Liver (tissue), 9 donors: ENCODE results near the gene SCAMP1. TPM values are rescaled to one million over a fixed set of nuclear protein-coding genes. Genes with fewer than 3 reads are reported as not detected.

Source experiments
- DNase-seq: peaks from one replicate; pipeline ENCODE4 v3.0.0-alpha.2; 2017; ENCODE audit warnings: low spot score
- H3K27ac ChIP-seq, 2 donors: one replicate each; pipeline ENCODE4 v1.7.0; 2013; ENCODE audit warnings: inconsistent platforms in 2 of 2, low read length in 2 of 2, control low read depth in 1 of 2, low read depth in 1 of 2, mild to moderate bottlenecking in 1 of 2
- H3K27me3 ChIP-seq, 4 donors: one replicate each; pipeline versions ENCODE4 v1.6.1 to v1.7.0; 2013; ENCODE audit warnings: low read length in 3 of 4, inconsistent platforms in 1 of 4, mild to moderate bottlenecking in 1 of 4, moderate library complexity in 1 of 4; ENCODE audit not compliant: control insufficient read depth in 4 of 4, insufficient read depth in 4 of 4
- H3K36me3 ChIP-seq, 4 donors: one replicate each; pipeline versions ENCODE4 v1.6.1 to v1.7.0; 2013; ENCODE audit warnings: low read length in 3 of 4, mild to moderate bottlenecking in 3 of 4, low read depth in 1 of 4, moderate library complexity in 1 of 4; ENCODE audit not compliant: control insufficient read depth in 4 of 4, insufficient read depth in 3 of 4
- H3K4me1 ChIP-seq, 4 donors: one replicate each; pipeline versions ENCODE4 v1.6.1 to v1.7.0; 2013; ENCODE audit warnings: low read length in 3 of 4, mild to moderate bottlenecking in 3 of 4, moderate library complexity in 1 of 4; ENCODE audit not compliant: control insufficient read depth in 4 of 4, insufficient read depth in 4 of 4
- H3K4me3 ChIP-seq, 3 donors: one replicate each; pipeline versions ENCODE4 v1.6.1 to v1.7.0; 2013; ENCODE audit warnings: low read length in 3 of 3, control low read depth in 1 of 3, low read depth in 1 of 3, mild to moderate bottlenecking in 1 of 3
- H3K9ac ChIP-seq, 2 donors: one replicate each; pipeline ENCODE4 v1.7.0; 2013; ENCODE audit warnings: low read length in 2 of 2, mild to moderate bottlenecking in 2 of 2, moderate library complexity in 2 of 2, control low read depth in 1 of 2, low read depth in 1 of 2
- H3K9me3 ChIP-seq, 4 donors: one replicate each; pipeline versions ENCODE4 v1.6.1 to v1.7.0; 2013; ENCODE audit warnings: low read length in 3 of 4; ENCODE audit not compliant: control insufficient read depth in 4 of 4
- EGR1 ChIP-seq, 2 donors: IDR thresholded peaks; 2 replicates each; pipeline ENCODE4 v1.6.1; 2016 to 2018; ENCODE audit warnings: antibody characterized with exemption in 2 of 2, low read depth in 2 of 2
- FOXA2 ChIP-seq: IDR thresholded peaks from 2 replicates; pipeline ENCODE4 v1.6.1; 2016; ENCODE audit warnings: antibody characterized with exemption
- JUND ChIP-seq, 2 donors: IDR thresholded peaks; 2 replicates each; pipeline ENCODE4 v1.6.1; 2016; ENCODE audit warnings: antibody characterized with exemption in 2 of 2
- NR2F2 ChIP-seq: IDR thresholded peaks from 2 replicates; pipeline ENCODE4 v1.6.1; 2016; ENCODE audit warnings: antibody characterized with exemption
- RAD21 ChIP-seq, 2 donors: IDR thresholded peaks; 2 replicates each; pipeline ENCODE4 v1.6.1; 2016; ENCODE audit warnings: antibody characterized with exemption in 2 of 2, mild to moderate bottlenecking in 2 of 2
- RXRA ChIP-seq, 2 donors: IDR thresholded peaks; 2 replicates each; pipeline ENCODE4 v1.6.1; 2017 to 2018; ENCODE audit warnings: antibody characterized with exemption in 2 of 2, mild to moderate bottlenecking in 1 of 2
- SP1 ChIP-seq: IDR thresholded peaks from 2 replicates; pipeline ENCODE4 v1.6.1; 2018; ENCODE audit warnings: antibody characterized with exemption, mild to moderate bottlenecking
- TAF1 ChIP-seq: conservative IDR thresholded peaks from 2 replicates; pipeline ENCODE4 v1.6.1; 2016; ENCODE audit warnings: antibody characterized with exemption, mild to moderate bottlenecking
- YY1 ChIP-seq: IDR thresholded peaks from 2 replicates; pipeline ENCODE4 v1.6.1; 2016; ENCODE audit warnings: antibody characterized with exemption, mild to moderate bottlenecking
- WGBS: extraction: QIAGEN DNeasy Blood & Tissue Kit; methylation state at CpG from one replicate; pipeline ENCODE4 v1.1.7; 2013; 5-methylcytosine and 5-hydroxymethylcytosine counted together
- polyA plus RNA-seq, 2 donors: library from polyadenylated mRNA; stranded (reverse) in 1 of 2; unstranded in 1 of 2; fragments of 200-250 nt in 1 of 2; fragments of >200 nt in 1 of 2; fragmentation: Nextera tagmentation in 1 of 2; extraction: Ambion mirVana in 1 of 2; gene quantifications; one replicate each; pipeline versions ENCODE4 v1.2.1 to v1.2.3, GENCODE V29; 2013 to 2015
- total RNA-seq, 2 donors: library from RNA; depleted of rRNA; stranded (reverse); fragments of >200 nt; gene quantifications; one replicate each; pipeline ENCODE4 v1.2.3, GENCODE V29; 2014
- TF ChIP-seq, protein P1 (sequence below): fragments of 150-350 bp; IDR thresholded peaks from 2 replicates; pipeline ENCODE4 v1.5.1; 2017; ENCODE audit warnings: improper control_type of control experiment, low read depth, low read length; ENCODE audit not compliant: missing input control
- TF ChIP-seq, protein P2 (sequence below): IDR thresholded peaks from 2 replicates; pipeline ENCODE4 v1.6.1; 2016; ENCODE audit warnings: antibody characterized with exemption, mild to moderate bottlenecking
- donor health status: healthy.
- donor health status: healthy.
- donor health status: healthy.
- donor health status: healthy.
- donor health status: healthy.

Gene SCAMP1
- total and polyA plus RNA-seq, 4 donors: 5.9 to 15.0 (median 9.0) TPM

DNA sequence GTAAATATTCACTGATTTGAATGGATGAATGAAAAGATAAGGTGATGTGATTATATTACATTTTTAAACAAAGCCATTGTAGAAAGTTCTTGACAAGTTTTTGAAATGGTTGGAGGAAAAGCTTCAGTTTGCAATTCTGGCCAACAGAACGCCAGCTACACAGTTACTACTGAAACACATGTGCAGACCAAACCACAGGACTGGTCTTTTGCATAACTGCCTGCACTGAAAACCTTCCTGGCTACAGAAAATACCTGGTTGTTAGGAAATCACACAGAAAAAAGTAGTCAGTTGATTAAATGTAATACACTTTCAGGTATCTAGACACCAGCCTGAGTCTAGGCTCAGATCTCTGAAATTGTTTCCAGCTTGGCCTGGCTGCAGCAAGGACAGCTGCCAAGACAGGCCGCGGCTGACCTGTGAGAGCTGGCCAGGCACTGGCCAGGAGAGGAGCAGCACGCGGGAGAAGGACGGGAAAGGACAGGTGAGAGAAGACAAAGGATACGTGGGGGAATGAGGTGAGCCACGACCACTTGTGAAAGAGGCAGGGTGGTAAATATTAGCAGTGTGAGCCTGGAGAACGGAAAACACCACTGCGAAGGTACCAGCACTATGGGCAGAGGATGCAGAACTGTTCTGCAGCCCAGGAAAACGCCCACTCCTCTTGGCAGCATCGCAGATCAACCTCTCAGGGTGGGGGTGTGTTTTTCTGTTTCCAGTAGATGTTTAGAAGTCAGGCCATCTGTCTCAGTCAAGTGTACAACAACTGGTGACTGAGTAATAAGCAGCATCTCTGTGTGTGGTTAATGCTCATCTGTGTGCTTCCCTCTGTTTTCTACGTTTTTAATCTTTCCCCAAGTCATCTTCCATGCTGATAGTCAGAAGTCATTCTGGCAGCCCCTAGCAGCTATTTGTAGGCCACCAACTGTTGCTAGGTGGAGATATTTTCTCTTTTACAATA is 137.4 kb downstream of the SCAMP1 start (continued):
- TF ChIP-seq NR2F2: no peak
- no peak for TF ChIP-seq TAF1
- TF ChIP-seq, protein P1, sequence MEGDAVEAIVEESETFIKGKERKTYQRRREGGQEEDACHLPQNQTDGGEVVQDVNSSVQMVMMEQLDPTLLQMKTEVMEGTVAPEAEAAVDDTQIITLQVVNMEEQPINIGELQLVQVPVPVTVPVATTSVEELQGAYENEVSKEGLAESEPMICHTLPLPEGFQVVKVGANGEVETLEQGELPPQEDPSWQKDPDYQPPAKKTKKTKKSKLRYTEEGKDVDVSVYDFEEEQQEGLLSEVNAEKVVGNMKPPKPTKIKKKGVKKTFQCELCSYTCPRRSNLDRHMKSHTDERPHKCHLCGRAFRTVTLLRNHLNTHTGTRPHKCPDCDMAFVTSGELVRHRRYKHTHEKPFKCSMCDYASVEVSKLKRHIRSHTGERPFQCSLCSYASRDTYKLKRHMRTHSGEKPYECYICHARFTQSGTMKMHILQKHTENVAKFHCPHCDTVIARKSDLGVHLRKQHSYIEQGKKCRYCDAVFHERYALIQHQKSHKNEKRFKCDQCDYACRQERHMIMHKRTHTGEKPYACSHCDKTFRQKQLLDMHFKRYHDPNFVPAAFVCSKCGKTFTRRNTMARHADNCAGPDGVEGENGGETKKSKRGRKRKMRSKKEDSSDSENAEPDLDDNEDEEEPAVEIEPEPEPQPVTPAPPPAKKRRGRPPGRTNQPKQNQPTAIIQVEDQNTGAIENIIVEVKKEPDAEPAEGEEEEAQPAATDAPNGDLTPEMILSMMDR: no peak
- TF ChIP-seq RAD21 (IDR thresholded peaks at IDR 0.05): no peak
- no peak for TF ChIP-seq EGR1 (IDR thresholded peaks at IDR 0.05; ENCODE audit: low read depth in 2 of 2)
- no peak for TF ChIP-seq RXRA (IDR thresholded peaks at IDR 0.05)

DNA sequence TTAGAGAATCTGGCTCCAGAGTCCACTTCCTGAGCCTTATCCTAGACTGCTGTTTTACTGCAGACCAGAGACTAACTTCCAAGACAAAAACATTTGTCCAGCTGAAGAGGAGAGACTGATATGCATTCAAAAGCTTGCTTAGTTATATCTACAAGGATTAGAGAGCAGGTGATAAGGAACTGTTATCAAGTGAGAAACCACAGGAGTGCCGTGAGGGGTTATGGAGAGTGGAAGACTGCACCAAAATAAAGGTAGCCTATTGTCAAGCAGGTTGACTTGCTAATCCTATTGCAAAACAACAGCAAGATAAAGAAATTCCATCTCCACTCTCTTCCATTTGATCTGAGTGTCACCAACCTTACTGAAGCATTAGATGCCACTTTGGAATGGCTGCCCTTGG is 139.1 kb downstream of the SCAMP1 start:
- H3K36me3 ChIP-seq: no peaks in the 10 kb centered on the region
- H3K27me3 ChIP-seq: peaks cover 0 to 4% (median 0%) of the 10 kb centered on the region in 4 donors
- H3K9me3 ChIP-seq: no peaks in the 10 kb centered on the region
- DNase-seq: no peak
- H3K27ac ChIP-seq: no peak overlapping the region
- TF ChIP-seq, protein P2, sequence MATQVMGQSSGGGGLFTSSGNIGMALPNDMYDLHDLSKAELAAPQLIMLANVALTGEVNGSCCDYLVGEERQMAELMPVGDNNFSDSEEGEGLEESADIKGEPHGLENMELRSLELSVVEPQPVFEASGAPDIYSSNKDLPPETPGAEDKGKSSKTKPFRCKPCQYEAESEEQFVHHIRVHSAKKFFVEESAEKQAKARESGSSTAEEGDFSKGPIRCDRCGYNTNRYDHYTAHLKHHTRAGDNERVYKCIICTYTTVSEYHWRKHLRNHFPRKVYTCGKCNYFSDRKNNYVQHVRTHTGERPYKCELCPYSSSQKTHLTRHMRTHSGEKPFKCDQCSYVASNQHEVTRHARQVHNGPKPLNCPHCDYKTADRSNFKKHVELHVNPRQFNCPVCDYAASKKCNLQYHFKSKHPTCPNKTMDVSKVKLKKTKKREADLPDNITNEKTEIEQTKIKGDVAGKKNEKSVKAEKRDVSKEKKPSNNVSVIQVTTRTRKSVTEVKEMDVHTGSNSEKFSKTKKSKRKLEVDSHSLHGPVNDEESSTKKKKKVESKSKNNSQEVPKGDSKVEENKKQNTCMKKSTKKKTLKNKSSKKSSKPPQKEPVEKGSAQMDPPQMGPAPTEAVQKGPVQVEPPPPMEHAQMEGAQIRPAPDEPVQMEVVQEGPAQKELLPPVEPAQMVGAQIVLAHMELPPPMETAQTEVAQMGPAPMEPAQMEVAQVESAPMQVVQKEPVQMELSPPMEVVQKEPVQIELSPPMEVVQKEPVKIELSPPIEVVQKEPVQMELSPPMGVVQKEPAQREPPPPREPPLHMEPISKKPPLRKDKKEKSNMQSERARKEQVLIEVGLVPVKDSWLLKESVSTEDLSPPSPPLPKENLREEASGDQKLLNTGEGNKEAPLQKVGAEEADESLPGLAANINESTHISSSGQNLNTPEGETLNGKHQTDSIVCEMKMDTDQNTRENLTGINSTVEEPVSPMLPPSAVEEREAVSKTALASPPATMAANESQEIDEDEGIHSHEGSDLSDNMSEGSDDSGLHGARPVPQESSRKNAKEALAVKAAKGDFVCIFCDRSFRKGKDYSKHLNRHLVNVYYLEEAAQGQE: no peak
- TF ChIP-seq JUND (IDR thresholded peaks at IDR 0.05) (no peak), YY1 (no peak), NR2F2 (no peak), FOXA2 (no peak), SP1 (no peak)
- H3K4me3 ChIP-seq: no peak overlapping the region
- no peaks in the 10 kb centered on the region for H3K4me1 ChIP-seq
- 83% methylated on average over 1 of the region's 1 CpG for WGBS
- no peak overlapping the region for H3K9ac ChIP-seq

DNA sequence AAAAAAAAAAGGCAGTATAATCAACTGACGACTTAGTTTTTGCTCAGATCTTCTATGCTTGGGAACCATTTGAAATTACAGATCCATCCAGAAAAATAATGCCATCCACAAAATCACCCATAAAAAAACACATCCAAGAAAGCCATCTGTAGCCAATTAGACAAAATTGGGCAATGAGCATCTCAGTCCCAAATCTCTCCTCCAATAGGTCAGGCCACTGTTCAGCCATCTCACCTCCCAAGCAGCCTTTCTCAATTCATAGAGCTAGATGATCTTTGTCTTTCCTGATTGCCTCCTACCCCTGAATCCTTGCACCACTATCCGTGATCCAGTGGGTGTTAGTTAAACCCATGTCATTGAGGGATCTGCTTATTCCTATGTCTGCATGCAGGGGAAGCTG is 139.6 kb downstream of the SCAMP1 start:
- Histone ChIP-seq H3K9ac (no peak overlapping the region), H3K4me3 (no peak overlapping the region), H3K27ac (no peak overlapping the region), H3K27me3 (peaks cover 0 to 4% (median 0%) of the 10 kb centered on the region in 4 donors), H3K4me1 (no peaks in the 10 kb centered on the region), H3K36me3 (no peaks in the 10 kb centered on the region), H3K9me3 (no peaks in the 10 kb centered on the region)
- DNase-seq: no peak
- 87% methylated on average over 2 of the region's 2 CpGs for WGBS
- TF ChIP-seq RXRA (IDR thresholded peaks at IDR 0.05): no peak
- TF ChIP-seq FOXA2: no peak
